Neutrophil (primary cell): Measurements from ENCODE around the gene NT5C.

ENCODE experiments used
- H3K27ac ChIP-seq: fragments of 200-600 bp; sonication (generic); 2 replicates; pipeline ENCODE4 v1.5.1; 2016; ENCODE audit warnings: mild to moderate bottlenecking, moderate library complexity
- H3K27me3 ChIP-seq: fragments of 200-600 bp; sonication (generic); 2 replicates; pipeline ENCODE4 v1.6.0; 2016; ENCODE audit warnings: mild to moderate bottlenecking
- H3K36me3 ChIP-seq: fragments of 200-600 bp; sonication (generic); 2 replicates; pipeline ENCODE4 v1.5.1; 2017
- H3K4me1 ChIP-seq, 2 experiments: fragments of 200-600 bp in 1 of 2; sonication (generic) in 1 of 2; 1 replicate in 1 of 2; 2 replicates in 1 of 2; pipeline versions ENCODE4 v1.5.1 to v1.6.1; 2013 to 2016; ENCODE audit warnings: low read depth in 1 of 2, low read length in 1 of 2, mild to moderate bottlenecking in 1 of 2, moderate library complexity in 1 of 2; ENCODE audit not compliant: control insufficient read depth in 1 of 2, insufficient read depth in 1 of 2
- H3K4me3 ChIP-seq, 2 experiments: fragments of 200-600 bp in 1 of 2; sonication (generic) in 1 of 2; 1 replicate in 1 of 2; 2 replicates in 1 of 2; pipeline ENCODE4 v1.5.1; 2013 to 2016; ENCODE audit warnings: low read depth in 1 of 2, low read length in 1 of 2, mild to moderate bottlenecking in 1 of 2, moderate library complexity in 1 of 2
- H3K9me3 ChIP-seq: fragments of 200-600 bp; sonication (generic); 2 replicates; pipeline ENCODE4 v1.5.1; 2016
- TF ChIP-seq, protein P1 (sequence below): fragments of 200-600 bp; sonication (generic); IDR thresholded peaks from 2 replicates; pipeline ENCODE4 v1.5.1; 2016; ENCODE audit warnings: antibody characterized with exemption

The NT5C gene

GRCh38 chr17:75151930-75152329 lies 20.4 kb upstream of the NT5C start:
- Histone ChIP-seq H3K27me3 (no peaks in the 10 kb centered on the region), H3K36me3 (peaks cover 18% of the 10 kb centered on the region), H3K4me1 (peaks cover 29 to 32% of the 10 kb centered on the region in 2 experiments), H3K9me3 (no peaks in the 10 kb centered on the region), H3K4me3 (no peak overlapping the region), H3K27ac (no peak overlapping the region)
- TF ChIP-seq, protein P1, sequence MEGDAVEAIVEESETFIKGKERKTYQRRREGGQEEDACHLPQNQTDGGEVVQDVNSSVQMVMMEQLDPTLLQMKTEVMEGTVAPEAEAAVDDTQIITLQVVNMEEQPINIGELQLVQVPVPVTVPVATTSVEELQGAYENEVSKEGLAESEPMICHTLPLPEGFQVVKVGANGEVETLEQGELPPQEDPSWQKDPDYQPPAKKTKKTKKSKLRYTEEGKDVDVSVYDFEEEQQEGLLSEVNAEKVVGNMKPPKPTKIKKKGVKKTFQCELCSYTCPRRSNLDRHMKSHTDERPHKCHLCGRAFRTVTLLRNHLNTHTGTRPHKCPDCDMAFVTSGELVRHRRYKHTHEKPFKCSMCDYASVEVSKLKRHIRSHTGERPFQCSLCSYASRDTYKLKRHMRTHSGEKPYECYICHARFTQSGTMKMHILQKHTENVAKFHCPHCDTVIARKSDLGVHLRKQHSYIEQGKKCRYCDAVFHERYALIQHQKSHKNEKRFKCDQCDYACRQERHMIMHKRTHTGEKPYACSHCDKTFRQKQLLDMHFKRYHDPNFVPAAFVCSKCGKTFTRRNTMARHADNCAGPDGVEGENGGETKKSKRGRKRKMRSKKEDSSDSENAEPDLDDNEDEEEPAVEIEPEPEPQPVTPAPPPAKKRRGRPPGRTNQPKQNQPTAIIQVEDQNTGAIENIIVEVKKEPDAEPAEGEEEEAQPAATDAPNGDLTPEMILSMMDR = no peak

DNA sequence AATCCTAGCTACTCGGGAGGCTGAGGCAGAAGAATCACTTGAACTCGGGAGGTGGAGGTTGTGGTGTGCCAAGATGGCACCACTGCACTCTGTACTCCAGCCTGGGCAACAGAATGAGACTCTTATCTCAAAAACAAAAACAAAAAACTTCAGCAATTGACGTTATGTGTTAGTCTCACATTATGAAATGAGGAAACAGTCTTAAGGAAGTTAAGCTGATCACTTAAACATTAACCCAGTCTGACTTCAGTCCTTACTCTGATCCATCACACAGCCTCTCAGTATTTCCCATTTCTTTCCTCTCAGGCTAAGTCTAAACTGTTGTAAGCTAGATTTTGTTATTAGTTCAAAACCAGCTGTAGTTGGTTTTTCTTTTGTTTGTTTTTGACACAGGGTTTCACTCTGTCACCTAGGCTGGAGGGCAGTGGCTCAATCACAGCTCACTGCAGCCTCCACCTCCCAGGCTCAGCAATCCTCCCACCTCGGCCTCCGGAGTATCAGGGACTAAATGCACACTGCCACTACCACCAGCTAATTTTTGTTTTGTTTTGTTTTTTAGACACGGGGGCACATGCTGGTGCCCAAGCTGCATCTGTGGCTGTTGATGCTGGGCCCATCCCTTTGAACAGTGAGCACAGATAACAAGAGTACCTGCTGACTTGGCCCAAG lies 16.5 kb upstream of the NT5C start:
- peaks cover 55% of the 10 kb centered on the region for H3K36me3 ChIP-seq
- no peaks in the 10 kb centered on the region for H3K27me3 ChIP-seq
- TF ChIP-seq, protein P1 = no peak
- H3K27ac ChIP-seq = peak overlapping the region; percentile 76
- H3K4me3 ChIP-seq = no peak overlapping the region
- no peaks in the 10 kb centered on the region for H3K9me3 ChIP-seq
- peaks cover 14 to 16% of the 10 kb centered on the region in 2 experiments for H3K4me1 ChIP-seq

- peak overlapping the region; percentile 76 for H3K27ac ChIP-seq
- TF ChIP-seq, protein P1 = no peak
- H3K4me1 ChIP-seq = peaks cover 9 to 11% of the 10 kb centered on the region in 2 experiments
- peaks cover 66% of the 10 kb centered on the region for H3K36me3 ChIP-seq
- no peaks in the 10 kb centered on the region for H3K9me3 ChIP-seq
- no peaks in the 10 kb centered on the region for H3K27me3 ChIP-seq
- no peak overlapping the region for H3K4me3 ChIP-seq
Observed at GRCh38 chr17:75146592-75146991, 15.1 kb upstream of the NT5C start.

DNA sequence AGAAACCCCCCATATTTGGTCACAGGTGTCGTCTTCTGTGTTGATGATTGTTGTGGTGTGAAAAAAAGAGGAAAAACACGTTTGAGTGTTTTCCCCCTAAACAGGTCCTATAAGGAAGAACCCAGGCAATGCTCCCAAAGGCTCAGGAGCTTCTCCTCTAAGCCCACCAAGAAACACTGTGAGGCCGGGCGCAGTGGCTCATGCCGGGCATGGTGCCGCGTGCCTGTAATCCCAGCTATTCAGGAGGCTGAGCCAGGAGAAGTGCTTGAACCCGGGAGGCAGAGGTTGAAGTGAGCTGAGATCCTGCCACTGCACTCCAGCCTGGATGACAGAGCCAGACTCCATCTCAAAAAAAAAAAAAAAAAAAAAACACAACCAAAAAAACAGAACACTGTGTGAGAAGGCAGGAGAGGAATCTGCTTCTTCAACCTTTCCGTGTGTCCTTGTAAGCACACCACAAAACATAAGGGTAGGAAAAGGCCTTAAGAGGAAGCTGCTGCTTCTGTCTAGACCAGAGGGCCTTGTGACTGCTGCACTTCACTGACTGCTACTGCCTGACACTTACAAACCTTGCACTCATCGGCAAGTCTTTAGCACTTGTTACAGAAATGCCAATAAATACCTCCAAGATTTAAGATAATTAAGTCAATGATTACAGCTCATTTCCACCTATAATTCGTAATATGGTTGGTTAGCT lies 13.4 kb upstream of the NT5C start:
- H3K4me3 ChIP-seq = no peak overlapping the region
- H3K4me1 ChIP-seq = peaks cover 17 to 23% of the 10 kb centered on the region in 2 experiments
- no peaks in the 10 kb centered on the region for H3K9me3 ChIP-seq
- TF ChIP-seq, protein P1 = no peak
- peaks cover 76% of the 10 kb centered on the region for H3K36me3 ChIP-seq
- H3K27me3 ChIP-seq = no peaks in the 10 kb centered on the region
- peak overlapping the region; percentile 10 for H3K27ac ChIP-seq

GRCh38 chr17:75142236-75142971 lies 10.9 kb upstream of the NT5C start:
- Histone ChIP-seq H3K27ac (peak overlapping the region; percentile 76), H3K36me3 (peaks cover 76% of the 10 kb centered on the region), H3K4me3 (no peak overlapping the region), H3K27me3 (no peaks in the 10 kb centered on the region), H3K9me3 (no peaks in the 10 kb centered on the region), H3K4me1 (peaks cover 9 to 14% of the 10 kb centered on the region in 2 experiments)
- TF ChIP-seq, protein P1 = no peak
